Suppressor macrophage treated with lipopolysaccharide for 1 hour (primary cell): ENCODE data around the gene CLDN6.

ENCODE experiments used
- DNase-seq, 3 donors: peaks; one replicate each; pipeline ENCODE4 v3.0.0-alpha.2; 2020 to 2022

The CLDN6 gene

DNA sequence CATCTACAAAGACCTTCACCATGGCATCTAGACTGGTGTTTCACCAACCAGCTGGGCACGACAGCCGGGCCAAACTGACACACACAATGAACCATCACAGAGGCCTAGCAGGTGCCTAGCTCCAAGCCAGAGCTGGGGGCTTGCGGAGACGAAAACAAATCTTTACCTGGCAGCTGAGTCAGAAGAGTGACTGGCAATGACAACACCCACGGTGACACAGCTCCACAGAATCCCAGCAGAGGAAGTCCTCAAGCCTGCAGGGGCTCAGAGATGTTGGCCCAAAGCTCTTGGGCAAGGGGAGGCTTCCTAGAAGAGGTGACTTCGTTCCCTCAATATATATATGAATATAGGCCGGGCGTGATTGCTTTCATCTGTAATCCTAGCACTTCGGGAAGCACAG, 33.5 kb upstream of the CLDN6 start:
- DNase-seq = peak; percentile 38 to 48 (median 41)

DNA sequence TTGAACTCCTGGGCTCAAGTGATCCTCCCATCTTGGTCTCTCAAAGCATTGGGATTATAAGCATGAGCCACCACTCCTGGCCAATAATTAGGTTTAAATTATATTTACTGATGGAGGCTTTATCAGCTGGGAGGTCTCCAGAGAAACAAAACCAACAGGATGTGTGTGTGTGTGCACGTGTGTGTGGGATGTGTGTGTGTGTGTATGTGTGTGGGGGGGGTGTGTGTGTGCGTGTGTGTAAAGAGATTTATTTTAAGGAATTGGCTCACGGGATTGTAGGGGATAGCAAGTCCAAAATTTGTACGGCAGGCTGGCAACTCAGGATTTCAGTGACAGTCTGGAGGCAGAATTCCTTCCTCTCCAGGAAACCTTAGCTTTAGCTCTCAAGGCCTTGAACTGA, 33.0 kb upstream of the CLDN6 start:
- no peak for DNase-seq

DNA sequence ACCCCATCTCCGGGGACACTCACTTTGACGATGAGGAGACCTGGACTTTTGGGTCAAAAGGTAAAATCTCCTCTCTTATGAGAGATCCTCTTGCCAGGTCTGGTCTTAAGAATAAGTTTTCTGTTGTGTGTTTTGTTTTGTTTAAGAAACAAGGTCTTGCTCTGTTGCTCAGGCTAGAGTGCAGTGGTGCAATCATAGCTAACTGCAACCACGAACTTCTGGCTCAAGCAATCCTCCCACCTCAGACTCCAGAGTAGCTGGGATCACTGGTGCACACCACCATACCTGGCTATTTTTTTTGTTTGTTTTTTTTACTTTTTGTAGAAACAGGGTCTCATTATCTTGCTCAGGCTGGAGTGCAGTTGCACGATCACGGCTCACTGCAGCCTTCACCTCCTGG, 32.5 kb upstream of the CLDN6 start:
- no peak for DNase-seq

DNA sequence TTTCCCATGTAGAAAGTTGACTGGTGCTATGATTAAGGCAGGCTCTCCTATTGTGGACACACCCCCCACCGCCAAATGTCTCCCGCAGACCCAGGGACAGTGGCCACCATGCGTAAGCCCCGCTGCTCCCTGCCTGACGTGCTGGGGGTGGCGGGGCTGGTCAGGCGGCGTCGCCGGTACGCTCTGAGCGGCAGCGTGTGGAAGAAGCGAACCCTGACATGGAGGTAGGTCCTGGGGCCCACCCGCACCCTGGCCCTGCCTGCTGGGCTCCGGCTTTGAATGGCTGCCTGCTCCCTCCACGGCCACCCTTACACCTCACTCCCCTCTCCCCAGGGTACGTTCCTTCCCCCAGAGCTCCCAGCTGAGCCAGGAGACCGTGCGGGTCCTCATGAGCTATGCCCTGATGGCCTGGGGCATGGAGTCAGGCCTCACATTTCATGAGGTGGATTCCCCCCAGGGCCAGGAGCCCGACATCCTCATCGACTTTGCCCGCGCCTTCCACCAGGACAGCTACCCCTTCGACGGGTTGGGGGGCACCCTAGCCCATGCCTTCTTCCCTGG, 32.0 kb upstream of the CLDN6 start:
- no peak for DNase-seq

DNA sequence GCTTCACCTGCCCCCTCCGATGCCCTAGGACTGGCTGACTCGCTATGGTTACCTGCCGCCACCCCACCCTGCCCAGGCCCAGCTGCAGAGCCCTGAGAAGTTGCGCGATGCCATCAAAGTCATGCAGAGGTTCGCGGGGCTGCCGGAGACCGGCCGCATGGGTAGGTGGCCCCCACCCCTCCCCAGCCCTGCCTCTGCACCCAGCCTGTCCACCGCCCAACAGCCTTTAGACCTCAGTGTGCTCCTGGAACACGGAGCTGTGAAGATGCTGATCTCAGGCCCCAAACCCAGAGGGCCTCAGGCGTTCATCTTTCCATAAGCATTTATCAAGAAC, 29.4 kb upstream of the CLDN6 start:
- no peak for DNase-seq

DNA sequence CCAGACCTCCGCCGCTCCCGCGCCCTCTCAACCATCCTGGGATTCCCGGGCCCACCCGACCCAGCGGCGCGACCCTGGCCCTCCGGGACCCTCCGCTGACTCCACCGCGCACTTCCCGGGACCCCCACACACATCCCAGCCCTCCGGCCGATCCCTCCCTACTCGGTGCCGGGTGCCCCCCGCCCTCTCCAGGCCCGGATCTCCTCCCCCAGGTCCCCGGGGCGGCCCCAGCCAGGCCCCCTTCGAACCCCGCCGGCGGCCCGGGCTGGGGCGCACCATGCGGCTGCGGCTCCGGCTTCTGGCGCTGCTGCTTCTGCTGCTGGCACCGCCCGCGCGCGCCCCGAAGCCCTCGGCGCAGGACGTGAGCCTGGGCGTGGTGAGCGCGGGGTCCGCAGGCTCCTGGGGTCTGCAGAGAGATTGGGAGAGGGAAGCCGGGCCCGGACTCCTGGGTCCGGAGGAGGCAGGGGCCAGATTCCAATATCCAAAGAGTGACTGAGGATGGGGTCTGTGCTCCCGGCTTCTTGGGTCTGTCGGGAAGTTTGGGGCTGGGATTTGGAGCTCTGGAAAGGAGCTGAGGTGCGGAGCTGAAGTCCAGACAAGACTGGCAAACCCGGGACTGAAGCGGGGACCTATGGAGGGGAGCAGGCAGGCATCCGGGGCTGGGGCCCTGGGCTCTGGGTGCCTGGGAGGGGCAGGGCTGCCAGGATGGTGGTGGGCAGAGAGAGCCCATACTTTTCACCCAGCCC, 28.8 kb upstream of the CLDN6 start:
- DNase-seq = peak in 1 of 3 donors; percentile 43

DNA sequence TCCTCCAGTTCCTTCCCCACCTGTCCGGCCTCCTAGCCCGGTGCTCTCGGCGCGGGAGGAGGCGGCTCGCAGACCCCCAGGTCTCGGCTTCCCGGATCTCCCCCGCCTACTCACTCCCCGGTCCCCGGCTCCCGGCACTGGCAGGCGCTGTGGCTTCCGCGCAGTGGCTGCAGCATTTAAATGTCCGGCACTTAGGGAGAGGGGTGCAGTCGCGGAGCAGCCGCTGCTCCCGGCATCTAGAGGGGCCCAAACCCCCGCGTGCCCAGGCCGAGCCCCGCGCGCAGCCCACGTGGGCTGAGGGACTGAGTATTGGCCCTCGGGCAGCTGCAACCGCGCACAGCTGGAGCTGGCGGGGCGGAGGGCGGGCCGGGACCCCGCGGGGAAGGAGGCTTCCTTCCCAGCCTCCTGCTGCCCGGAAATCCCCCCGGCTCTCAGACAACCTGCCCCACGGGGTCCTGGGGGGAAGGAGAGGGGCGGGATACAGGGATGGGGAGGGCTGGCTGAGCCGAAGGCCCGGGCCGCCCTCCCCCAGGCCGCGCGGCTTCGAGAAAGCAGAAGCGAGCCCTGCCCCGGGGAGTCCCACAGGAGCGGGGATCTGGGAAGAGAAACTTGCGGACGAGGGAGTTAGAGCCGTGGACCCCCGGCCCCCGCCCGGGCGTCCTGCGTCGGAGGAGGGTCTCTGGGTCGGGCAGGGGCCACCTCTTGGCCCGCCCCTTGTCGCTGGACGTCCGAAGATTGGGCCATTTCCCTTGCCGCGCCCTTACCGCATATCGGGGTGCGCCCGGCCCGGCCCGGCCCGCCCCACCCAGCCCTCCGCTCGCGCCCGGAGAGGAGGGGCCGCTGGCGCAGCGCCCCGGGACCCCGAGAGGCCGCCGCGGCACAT, 28.0 kb upstream of the CLDN6 start, which contains the start of gene MMP25:
Gene MMP25, plus strand, starts transcription at position 804 of the 883 bp plus-strand sequence. CDS start 357 bp downstream, outside the sequence.
- DNase-seq = peak; percentile 78 to 92 (median 83)

DNA sequence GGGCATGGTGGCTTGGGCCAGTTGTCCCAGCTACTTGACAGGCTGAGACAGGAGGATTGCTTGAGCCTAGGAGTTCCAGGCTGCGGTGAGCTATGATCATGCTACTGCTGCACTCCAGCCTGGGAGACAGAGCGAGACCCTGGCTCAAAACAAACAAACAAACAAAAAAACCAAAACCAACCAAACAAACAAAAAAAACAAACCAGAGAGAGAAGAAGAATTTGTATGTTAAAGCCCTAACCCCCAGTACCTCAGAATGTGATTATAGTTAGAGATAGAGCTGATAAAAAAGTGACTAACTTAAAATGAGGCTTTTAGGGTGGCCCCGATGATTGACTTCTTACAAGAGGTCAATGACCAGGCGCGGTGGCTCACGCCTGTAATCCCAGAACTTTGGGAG, 26.7 kb upstream of the CLDN6 start:
- no peak for DNase-seq

DNA sequence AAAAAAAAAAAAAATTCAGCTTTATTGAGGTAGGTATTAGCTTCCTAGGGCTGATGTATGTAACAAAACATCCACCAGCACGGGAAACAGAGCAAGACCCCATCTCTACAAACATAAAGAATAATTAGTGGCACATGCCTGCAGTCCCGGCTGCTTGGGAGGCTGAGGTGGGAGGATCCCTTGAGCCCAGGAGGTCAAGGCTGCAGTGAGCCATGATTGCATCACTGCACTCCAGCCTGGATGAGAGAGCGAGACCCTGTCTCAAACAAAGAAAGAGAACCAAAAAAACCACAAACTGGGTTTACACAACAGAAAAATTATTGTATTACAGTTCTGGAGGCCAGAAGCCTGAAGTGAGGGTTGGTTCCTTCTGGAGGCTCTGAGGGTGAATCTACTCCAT, 24.4 kb upstream of the CLDN6 start:
- DNase-seq = no peak

DNA sequence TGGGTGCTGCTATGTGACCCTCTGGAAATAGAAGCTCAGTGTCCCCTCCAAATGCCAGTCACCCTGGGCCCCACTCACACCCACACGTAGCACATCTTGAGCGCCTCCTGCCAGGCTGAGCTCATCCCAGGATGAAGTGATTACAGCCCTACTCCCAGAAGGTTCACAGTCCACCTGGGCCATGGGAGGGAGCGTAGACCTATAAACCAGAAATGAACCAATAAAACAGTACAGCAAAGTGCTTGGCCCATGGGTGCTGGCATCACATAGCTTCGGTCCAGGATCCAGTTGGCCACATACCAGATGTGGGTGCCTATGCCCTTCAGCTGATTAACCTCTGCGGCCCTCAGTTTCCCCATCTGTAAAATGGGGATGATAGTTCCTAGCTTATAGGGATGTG, 20.9 kb upstream of the CLDN6 start:
- no peak for DNase-seq

DNA sequence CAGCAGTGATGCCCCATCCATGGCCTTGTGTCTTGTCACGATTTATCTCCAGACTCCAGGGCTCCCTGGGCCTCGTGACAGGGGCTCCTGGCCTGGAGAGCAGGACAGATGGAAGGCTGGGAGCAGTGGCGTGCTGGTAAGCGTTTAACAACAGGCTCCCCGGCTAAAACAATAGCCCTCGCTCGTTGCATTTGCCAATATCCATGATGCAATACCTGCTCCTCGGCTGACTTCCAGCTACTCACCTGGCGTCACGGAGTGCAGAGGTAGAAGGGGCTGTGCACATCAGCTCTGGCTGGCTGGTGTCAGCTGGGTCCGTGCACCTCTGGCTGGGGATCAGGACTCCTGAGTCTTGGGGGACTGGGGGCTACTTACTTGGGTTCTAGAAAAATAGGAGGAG, 20.3 kb upstream of the CLDN6 start:
- DNase-seq = no peak

DNA sequence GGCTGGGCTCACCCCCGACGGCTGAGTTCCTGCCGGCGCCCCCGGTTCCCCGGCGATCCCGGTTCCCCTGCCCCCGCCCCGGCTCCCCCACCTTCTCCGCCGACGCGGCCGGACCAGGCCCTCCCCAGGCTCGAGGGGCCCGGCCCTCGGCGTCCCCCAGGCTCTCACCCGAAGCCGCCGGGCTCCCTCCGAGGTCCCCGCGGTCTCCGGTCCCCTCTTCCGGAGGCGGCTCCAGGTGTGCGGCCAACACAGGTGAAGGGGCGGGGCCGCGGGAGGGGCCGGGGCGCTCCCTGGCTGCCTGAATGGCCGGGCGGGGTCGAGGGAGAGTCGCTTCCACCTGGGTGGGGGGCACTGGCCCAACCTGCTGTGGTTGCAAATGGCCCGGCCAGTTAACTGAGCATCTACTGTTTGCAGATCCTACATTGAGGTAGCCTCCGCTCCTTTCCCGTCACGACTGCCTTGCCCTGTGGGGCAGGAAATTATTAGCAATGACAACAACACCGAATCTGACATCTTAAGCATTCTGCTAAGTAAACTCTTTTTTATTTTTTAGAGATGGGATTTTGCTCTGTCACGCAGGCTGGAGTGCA, 18.8 kb upstream of the CLDN6 start, which contains the start of gene BICDL2:
Gene BICDL2, minus strand, starts transcription at position 219 of the 590 bp plus-strand sequence. CDS start 1,448 bp downstream, outside the sequence.
- no peak for DNase-seq

DNA sequence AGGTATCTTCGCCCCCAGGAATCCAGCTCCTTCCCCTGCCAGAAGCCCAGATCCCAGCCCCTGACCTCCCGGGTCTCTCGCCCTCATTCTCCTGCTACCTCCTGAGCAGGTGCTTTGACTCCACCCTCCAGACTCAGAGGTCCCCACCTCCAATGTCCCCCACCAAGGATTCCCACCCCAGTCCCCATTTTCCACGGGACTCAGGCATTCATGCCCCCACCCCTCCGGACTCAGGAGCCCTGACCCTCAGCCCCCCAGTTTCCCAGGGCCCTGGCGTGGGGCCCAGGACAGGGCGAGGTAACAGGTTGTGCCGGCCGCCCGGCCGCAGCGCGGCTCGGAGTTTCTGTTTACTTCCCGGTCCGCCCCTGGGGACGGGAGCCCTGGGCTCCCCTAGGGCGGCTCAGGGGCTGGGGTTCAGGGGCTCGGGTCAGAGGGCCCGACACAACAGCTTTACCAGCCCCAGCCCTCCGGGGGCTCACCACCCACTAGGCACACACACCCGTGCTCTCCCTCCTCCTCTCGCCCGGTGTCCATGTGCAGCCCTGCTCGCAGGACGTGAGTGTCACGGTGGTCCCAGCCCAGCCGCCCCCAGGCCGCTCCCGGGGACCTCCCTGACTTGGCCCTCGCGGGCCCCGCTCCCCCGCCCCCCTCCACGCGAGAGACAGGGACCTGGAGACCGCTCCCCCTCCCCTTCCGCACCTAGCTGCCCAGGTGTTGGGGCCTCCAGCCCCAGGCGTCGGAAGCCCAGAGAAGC, 18.2 kb upstream of the CLDN6 start:
- DNase-seq = peak in 1 of 3 donors; percentile 39

DNA sequence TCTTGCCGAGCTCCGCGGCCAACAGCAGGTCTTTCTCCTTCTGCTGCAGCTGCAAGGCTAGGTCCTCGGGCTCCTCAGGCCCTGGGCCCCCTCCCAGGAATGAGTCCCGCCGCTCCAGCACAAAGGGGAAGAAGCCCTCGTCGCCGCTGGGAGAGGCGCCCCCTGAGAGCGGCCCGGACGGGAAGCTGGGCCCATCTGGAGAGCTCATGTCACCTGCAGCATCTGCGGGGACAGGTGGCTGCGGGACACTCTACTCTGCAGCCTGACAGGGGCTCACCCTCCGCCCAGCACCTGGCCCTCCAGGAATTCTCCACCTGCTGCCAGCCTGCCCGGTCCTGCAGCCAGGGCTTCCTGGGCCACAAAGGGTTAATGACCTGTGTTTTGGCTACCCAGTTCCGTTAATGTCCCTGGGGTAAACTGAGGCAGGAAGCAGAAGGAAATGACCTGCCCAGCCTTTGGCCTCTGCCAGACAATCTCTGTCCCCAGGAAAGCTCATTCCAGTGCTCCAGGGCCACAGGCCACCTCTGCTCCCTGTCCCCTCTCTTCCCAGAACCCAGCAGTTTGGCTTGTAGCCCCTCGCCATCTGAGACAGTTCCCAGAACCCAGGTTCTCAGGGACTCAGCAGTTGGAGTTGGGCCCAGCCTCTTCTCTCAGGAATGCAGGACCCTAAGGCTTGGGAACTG, 17.4 kb upstream of the CLDN6 start:
- no peak for DNase-seq

DNA sequence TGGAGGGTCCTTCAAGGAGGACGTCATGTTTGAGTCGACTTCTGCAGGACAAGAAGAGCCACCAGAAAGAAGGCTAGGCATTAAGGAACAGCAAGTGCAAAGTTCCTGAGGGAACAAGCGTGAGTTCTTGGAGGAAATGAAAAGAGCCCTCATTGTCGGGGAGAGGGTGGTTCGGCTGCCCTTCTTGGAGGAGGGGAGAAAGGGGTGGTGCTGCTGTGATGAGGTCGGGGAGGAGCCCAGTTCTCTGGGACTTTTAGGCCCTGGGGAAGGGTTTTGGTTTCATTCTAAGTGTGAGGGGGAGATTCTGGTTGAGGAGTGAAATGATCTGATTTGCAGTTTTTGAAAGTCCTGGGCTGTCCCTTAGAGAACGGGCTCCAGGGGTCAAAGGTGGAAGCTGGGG, 14.6 kb upstream of the CLDN6 start:
- peak; percentile 49 to 62 (median 59) for DNase-seq

DNA sequence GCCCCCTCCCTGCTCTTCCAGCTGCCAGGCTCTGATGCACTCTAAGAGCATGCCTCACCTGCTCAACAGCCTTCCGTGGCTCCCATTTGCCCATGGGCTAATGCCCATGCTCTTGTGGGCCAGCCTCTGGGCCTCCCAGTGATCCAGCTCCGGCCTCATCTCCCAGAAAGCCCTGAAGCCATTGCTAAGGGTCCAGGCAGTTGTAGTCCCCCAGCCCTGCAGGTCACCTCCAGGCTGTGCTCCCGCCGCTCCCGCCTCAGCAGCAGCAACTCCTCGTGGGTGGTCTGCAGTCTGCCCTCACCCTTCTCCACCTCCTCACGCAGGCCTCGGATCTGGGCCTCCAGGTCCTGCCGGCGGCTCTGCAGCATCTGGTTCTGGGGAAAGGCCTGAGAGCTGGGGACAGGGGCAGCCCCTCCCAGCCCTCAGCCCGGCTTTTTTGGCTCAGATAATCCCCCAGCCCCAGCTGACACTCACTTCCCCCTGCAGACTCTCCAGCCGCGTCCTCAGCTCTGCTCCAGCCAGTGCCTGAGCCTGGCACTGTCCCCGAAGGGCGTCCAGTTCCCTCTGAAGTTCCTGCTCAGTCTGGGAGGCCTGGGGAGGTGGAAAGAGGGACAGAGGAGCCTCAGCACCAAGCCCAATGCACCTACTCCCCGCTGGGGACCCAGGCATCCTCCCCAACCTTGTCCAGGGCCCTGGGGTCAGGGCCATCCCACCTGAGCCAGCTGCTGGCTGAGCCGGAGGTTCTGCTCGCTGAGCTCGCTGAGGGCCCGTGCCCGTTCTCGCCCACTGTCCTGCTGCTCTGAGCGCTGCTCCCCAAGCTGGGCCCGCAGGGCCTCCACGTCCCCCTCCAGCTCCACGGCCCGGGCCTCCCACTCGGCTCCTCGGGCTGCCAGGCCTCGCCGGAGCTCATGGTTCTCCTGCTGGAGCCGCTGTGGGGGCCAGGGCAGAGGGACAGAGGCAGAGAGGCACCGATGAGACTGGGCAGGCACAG, 12.5 kb upstream of the CLDN6 start:
- DNase-seq = no peak

DNA sequence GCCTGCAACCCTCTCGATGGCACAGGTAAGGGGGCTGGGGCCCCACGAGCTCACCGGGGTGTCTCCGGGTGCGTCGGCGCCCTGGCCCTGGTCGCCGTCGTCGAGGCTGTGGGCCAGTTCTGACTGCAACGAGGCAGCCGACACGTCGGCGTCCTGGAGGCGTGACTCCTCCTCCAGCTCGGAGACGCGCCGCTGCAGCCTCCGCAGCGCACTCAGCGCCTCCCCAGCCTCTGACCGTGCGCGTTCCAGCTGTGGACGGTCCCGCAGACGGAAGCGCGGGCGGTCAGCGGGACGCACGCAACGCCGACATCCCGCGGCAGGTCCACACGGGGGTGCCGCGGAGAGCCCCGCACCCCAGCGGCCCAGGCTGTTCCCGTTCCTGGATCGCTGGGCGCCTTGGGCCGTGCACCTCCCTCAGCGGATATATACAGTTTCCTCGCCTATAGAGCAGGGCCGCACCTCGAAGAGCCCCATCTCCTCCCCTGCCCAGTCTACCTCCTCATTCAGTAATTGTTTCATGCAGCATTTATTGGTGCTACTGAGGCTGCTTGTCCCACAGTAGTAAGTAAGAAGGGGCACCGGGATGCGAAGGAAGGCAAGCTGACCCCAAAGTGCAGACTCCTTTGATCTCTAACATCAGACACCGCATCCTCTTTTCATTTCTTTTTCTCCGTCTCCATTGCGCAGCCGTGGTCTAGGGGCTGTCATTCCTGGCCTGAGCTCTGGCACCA, 11.7 kb upstream of the CLDN6 start:
- peak; percentile 53 to 70 (median 65) for DNase-seq

DNA sequence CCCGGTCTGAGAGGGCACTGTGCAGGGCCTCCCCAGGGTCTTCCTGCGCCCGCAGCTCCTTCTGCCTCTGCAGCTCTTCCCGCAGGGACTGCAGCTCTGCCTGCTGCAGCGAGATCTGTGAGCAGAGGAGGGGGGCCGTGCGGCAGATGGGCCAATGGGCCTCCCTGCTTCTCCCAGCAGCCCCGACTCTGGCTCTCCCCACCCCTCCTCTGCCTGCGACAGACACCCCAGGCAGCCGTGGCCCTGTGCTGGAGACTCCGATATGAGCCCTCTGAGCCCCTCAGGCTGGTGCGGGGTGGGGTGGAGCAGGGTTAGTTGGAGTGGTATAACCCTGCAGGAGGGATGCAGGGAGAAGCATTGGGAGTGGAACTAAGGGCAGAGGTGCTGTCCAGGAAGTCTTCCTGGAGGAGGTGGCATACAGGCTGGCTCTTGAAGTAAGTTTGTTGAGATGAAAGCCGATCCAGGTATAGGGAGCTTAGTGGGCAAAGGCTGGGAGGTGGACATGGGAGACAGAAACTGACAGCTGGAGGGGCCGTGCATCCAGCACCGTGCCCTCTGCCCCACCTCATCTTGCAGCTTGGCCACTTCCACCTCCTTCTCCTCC, 10.8 kb upstream of the CLDN6 start:
- no peak for DNase-seq

DNA sequence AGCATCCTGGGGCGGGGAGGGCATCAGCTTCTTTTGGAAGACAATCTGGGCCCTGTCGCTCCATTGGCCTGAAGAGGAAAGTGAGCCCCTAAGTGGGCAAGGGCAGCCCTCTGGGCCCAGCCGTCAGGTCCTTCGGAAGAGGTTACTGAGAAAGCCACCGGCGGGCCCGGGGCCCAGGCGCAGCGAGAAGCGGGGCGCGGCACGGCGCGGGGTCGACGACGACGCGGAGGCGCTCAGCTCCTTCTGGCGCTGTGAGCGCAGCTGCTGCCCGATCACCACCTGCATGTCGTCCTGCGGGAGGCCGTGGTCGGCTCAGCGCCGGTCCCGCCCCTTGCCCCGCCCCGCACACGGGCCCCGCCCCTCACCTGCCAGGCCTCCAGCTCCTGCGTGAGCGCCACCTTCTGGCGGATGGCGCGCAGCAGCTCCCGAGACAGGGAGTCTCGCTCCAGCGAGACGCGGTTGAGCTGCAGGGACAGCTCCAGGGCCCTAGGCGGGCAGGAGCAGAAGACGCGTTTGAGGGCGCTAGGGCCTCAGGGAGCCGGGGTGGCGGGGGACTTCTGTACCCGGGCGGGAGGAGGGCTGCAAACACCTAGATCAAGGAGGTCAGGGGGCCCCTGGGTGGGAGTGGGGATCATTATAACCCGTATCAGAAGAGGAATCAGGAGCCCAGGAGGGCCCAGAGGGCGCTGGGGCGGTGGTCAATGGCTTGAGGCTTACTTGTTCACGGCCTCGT, 10.2 kb upstream of the CLDN6 start:
- DNase-seq = peak; percentile 89 to 94 (median 90)
